ENCODE data around the gene C8G.

Gene C8G

GRCh38 chr9:136921307-136921706, 23.7 kb upstream of the C8G start:
- DNase-seq, result no peak

GRCh38 chr9:136921718-136922117, 23.3 kb upstream of the C8G start:
- DNase-seq, result no peak

DNA sequence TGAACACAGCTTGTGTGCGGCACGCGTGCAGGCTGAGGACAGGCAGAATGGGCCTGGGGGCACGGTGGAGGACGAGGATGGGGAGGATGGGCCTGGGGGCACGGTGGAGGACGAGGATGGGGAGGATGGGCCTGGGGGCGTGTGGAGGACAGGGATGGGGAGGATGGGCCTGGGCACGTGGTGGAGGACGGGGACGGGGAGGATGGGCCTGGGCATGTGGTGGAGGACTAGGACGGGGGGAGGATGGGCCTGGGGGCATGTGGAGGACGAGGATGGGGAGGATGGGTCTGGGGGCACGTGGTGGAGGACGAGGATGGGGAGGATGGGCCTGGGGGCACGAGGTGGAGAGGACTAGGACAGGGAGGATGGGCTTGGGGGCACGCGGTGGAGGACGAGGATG, 22.5 kb upstream of the C8G start:
- no peak for DNase-seq

DNA sequence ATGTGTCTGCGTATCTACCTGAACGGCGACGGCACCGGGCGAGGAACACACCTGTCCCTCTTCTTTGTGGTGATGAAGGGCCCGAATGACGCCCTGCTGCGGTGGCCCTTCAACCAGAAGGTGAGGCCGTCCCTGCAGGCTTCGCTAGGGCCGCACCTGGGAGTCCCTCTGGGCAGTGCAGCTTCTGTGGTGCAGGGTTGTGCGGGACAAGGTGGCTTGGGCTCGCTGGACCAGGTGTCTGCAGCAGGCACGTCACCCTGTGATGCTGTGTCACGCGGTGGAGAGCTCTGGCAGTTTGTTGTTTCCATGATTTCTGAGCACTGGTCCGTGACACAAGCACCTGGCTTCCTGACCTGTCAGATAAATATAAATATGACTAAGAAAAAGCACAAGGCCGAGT, 21.2 kb upstream of the C8G start:
- DNase-seq, result no peak

DNA sequence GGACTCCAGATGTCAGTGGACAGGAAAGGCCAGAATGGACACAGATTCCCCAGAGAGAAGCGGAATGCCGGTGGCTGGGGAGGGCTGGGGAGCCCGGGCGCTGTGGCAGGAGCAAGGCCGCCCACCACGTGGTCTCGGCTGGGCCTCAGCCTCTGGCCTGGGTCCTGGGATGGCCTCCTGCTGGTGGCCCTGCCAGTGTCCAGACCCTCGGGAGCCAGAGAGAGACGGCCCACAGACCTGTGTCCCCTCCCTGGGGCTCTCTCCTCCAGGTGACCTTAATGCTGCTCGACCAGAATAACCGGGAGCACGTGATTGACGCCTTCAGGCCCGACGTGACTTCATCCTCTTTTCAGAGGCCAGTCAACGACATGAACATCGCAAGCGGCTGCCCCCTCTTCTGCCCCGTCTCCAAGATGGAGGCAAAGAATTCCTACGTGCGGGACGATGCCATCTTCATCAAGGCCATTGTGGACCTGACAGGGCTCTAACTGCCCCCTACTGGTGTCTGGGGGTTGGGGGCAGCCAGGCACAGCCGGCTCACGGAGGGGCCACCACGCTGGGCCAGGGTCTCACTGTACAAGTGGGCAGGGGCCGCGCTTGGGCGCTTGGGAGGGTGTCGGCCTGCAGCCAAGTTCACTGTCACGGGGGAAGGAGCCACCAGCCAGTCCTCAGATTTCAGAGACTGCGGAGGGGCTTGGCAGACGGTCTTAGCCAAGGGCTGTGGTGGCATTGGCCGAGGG, 19.5 kb upstream of the C8G start:
- no peak for DNase-seq

GRCh38 chr9:136926154-136926704, 18.8 kb upstream of the C8G start:
- DNase-seq, result no peak

- DNase-seq, result no peak
These were observed 18.3 kb upstream of the C8G start for GRCh38 chr9:136926749-136927148.

DNA sequence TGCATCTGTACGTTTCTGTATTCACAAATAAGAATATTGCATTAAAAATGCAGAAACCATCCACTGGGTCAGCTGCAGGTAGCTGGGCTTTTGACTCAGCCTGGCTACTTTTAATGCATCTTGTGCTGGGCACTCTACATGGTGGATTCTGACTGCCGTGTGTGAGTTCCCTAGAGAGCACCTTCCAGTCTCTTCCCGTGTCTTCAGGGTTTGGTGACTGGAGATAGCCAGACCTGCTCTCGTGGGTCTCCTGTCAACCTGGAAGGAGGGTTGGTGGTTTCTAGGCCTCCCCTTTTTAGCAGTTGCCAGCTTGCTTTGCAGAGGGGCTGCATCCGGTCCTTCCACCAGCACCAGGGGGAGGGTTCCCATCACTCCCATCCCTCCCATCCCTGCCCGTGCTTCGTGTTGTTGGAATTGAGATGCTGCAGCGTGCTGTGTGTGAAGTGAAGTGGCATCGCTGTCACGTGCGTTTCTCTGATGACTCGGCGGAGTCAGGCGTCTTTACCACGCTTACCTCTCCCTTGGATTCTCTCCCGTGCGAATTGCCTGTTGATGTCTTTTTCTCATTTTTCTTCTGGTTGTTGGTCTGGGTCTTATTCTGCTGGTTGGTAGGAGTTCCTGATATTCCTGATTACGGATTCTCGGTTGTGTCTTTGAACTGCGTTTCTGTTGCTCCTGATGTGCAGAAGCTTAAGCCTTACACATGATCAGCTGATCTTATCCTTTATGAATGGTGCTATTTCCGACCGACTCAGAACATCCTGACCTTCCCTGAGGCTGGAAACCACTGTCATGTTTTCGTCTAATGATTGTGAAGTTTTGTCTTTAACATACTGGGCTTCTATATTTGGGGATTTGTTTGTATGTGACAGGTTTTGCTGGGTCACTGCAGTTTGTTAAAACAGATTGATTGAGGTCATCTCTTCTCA, 17.4 kb upstream of the C8G start:
- no peak for DNase-seq

GRCh38 chr9:136928591-136928990, 16.5 kb upstream of the C8G start:
- no peak for DNase-seq

- DNase-seq, result no peak
These were observed 15.0 kb upstream of the C8G start for GRCh38 chr9:136930014-136930413.

DNA sequence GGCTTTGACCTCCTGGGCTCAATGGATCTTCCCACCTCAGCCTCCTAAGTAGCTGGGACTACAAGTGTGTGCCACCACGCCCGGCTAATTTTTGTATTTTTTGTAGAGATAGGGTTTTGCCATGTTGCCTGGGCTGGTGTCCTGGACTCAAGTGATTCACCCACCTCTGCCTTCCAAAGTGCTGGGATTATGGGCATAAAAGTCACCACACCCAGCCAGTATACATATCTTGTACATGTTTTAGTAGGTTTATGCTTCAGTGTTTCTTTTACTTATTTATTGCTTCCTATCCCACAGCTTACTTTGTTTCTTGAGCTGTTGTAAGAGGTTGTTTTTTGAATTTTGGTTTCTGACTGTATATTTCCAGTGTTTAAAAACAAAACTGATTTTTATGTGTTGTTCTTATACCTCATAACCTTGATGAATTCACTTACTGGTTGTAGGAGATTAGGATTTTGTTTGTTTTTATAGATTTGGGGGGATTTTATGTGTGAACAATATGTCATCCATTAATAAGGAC, 13.4 kb upstream of the C8G start:
- DNase-seq, result no peak

GRCh38 chr9:136934277-136934676, 10.8 kb upstream of the C8G start:
- DNase-seq, result no peak

DNA sequence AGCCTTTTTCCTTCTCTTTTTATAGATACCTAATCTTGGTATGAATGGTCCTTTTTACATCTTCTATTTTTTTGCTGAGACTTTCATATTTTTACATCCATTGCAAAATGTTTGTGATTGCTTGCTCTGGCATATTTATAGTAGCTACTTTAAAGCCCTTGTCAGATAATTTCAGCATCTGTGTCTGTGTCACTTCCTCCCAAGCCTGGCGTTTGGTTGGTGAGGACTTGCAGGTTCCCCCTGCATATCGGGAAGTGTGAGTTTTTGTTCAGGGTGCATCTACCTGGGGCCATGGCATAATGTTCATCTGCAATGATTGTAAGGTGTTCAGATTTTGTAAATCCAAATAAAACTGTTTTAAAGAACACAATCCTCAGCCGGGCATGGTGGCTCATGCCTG, 9.4 kb upstream of the C8G start:
- no peak for DNase-seq

GRCh38 chr9:136936645-136937170, 8.3 kb upstream of the C8G start:
- no peak for DNase-seq

DNA sequence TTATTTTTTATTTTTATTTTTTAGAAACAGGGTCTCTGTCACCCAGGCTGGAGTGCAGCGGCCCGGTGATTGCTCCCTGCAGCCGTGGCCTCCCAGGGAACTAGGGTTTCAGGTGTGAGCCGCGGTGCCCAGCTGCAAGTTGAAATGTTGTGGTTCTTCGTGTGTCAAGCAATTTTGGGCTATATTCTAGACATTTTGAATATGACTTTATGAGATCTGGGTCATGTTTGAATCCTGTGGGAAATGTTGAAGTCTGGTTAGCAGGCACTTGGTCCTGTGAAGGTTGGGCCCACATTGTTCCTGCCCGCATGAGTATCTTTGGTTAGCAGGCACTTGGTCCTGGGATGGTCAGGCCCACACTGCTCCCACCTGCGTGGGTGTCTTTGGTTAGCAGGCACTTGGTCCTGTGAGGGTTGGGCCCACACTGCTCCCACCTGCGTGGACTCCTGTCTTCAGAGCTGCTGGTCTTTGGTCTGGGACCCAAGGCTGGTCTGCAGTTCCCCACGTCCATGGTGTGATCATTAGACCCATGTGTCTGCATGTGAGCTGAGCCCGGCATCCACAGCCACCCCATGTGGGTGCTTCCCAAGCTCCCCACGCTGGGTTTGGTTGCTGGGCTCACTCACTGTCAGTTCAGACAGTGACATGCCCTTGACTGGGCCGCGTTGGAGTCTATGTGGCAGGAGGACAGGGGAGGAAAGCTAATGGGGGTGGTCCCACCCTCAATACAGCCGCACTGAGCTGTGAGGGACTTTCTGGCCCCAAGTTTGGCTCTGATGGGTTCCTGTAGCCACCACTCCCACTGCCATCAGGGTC, 7.6 kb upstream of the C8G start:
- DNase-seq, result no peak

GRCh38 chr9:136939431-136939995, 5.5 kb upstream of the C8G start:
- no peak for DNase-seq

GRCh38 chr9:136939996-136940525, 5.0 kb upstream of the C8G start:
- no peak for DNase-seq

DNA sequence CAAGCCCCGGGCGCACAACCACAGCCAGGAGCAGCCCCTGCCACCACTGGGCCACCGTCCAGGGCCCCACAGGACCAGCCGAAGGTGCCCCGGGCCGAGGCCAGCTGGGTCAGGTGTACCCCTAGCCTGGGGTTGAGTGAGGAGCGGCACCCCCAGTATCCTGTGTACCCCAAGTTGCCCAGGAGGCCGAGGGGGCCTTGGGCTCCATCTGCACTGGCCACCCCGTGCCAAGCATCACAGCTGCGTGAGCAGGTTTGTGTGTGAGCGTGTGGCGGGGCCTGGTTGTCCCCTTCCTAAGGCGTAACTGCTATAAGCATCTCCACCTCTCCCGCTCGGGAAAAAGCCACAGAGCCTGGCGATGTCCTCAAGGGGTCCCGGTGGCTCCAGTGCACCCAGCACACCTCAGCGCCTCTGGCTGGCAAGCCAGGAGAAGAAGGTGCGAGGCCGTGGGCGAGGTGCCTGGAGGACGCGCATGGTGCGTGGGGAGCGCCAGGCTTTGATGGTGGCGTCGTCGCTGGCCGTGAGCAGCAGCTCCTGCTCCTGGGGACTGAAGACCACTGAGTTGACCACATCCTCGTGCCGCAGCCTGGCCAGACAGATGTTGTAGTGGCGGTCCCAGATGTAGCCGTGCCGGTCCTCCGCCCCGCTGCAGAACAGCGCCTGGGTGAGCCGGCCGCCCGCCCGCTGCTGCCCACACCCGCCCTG, 4.4 kb upstream of the C8G start:
- no peak for DNase-seq

- no peak for DNase-seq
These were observed 3.6 kb upstream of the C8G start for GRCh38 chr9:136941231-136942111.

Measured in amniotic stem cell (primary cell).